Neural cell (in vitro differentiated cells): Measurements from ENCODE around the gene HNRNPLL. TPM values are rescaled to one million over a fixed set of nuclear protein-coding genes. Genes with fewer than 3 reads are reported as not detected.

Experiments used
- H2AFZ ChIP-seq: fragments of 200-600, 300-800 bp; sonication (generic), shearing (Covaris generic); 2 replicates; pipeline ENCODE4 v1.6.0; 2014; ENCODE audit warnings: low read depth, mild to moderate bottlenecking, antibody characterized with exemption, low read length, moderate library complexity
- H3F3A ChIP-seq: fragments of 200-600 bp; shearing (Covaris generic); 2 replicates; pipeline ENCODE4 v1.6.1; 2016; ENCODE audit warnings: mild to moderate bottlenecking, moderate library complexity, mixed read lengths, antibody characterized with exemption, low read length; ENCODE audit not compliant: insufficient read depth, poor library complexity, severe bottlenecking
- H3K27ac ChIP-seq: fragments of 200-600, 300-800 bp; sonication (generic), shearing (Covaris generic); 2 replicates; pipeline ENCODE4 v1.5.1; 2014; ENCODE audit warnings: mild to moderate bottlenecking, low read length, moderate library complexity
- H3K27me3 ChIP-seq: fragments of 300-800, 200-600 bp; sonication (generic), shearing (Covaris generic); 2 replicates; pipeline ENCODE4 v1.6.0; 2014; ENCODE audit warnings: mild to moderate bottlenecking, low read depth, low read length, moderate library complexity; ENCODE audit not compliant: insufficient read depth
- H3K36me3 ChIP-seq: fragments of 300-800, 200-600 bp; sonication (generic), shearing (Covaris generic); 2 replicates; pipeline ENCODE4 v1.5.1; 2014; ENCODE audit warnings: mild to moderate bottlenecking, antibody characterized with exemption, low read length, moderate library complexity; ENCODE audit not compliant: insufficient read depth
- H3K4me2 ChIP-seq: fragments of 300-800, 200-600 bp; sonication (generic), shearing (Covaris generic); 2 replicates; pipeline ENCODE4 v1.6.0; 2014; ENCODE audit warnings: mild to moderate bottlenecking, low read length
- H3K4me3 ChIP-seq: fragments of 300-800, 200-600 bp; sonication (generic), shearing (Covaris generic); 2 replicates; pipeline ENCODE4 v1.5.1; 2014; ENCODE audit warnings: mild to moderate bottlenecking, low read length, moderate library complexity
- H3K79me2 ChIP-seq: fragments of 200-600 bp; shearing (Covaris generic); replicated peaks from 2 replicates; pipeline ENCODE4 v1.6.0; 2014; ENCODE audit warnings: mild to moderate bottlenecking, low read length, moderate library complexity; ENCODE audit not compliant: insufficient read depth
- H3K9ac ChIP-seq: fragments of 300-800, 200-600 bp; sonication (generic), shearing (Covaris generic); 2 replicates; pipeline ENCODE4 v1.6.1; 2016; ENCODE audit warnings: mild to moderate bottlenecking, low read length, mixed read lengths
- H3K9me2 ChIP-seq: fragments of 200-600 bp; shearing (Covaris generic); 2 replicates; pipeline ENCODE4 v1.6.1; 2016; ENCODE audit warnings: mild to moderate bottlenecking, low read length, mixed read lengths; ENCODE audit not compliant: insufficient read depth
- H3K9me3 ChIP-seq: fragments of 200-600, 300-800 bp; sonication (generic), shearing (Covaris generic); 2 replicates; pipeline ENCODE4 v1.6.1; 2016; ENCODE audit warnings: mild to moderate bottlenecking, mixed run types, low read length, moderate library complexity, mixed read lengths
- H4K20me1 ChIP-seq: fragments of 200-600 bp; shearing (Covaris generic); 2 replicates; pipeline ENCODE4 v1.6.1; 2016; ENCODE audit warnings: mild to moderate bottlenecking, mixed run types; ENCODE audit not compliant: insufficient read depth
- CTCF ChIP-seq: fragments of 450-650 bp; IDR thresholded peaks from 2 replicates; pipeline ENCODE4 v1.5.1; 2014; ENCODE audit warnings: antibody characterized with exemption, mild to moderate bottlenecking, moderate library complexity; ENCODE audit not compliant: poor library complexity, severe bottlenecking
- EP300 ChIP-seq: fragments of 450-650 bp; conservative IDR thresholded peaks from 2 replicates; pipeline ENCODE4 v1.6.1; 2014; ENCODE audit warnings: antibody characterized with exemption, mild to moderate bottlenecking, moderate library complexity; ENCODE audit not compliant: poor library complexity, severe bottlenecking
- EZH2 ChIP-seq: fragments of 200-600, 300-800 bp; shearing (Covaris generic), sonication (generic); IDR thresholded peaks from 2 replicates; pipeline ENCODE4 v1.6.1; 2014; ENCODE audit warnings: antibody characterized with exemption, low read length, borderline replicate concordance, mild to moderate bottlenecking; ENCODE audit not compliant: insufficient read depth, poor library complexity, severe bottlenecking
- MXI1 ChIP-seq: fragments of 450-650 bp; conservative IDR thresholded peaks from 2 replicates; pipeline ENCODE4 v1.6.1; 2014; ENCODE audit warnings: antibody characterized with exemption, mild to moderate bottlenecking; ENCODE audit not compliant: poor library complexity, severe bottlenecking
- POLR2AphosphoS5 ChIP-seq: IDR thresholded peaks from 2 replicates; pipeline ENCODE4 v1.6.1; 2012
- RAD21 ChIP-seq: fragments of 450-650 bp; conservative IDR thresholded peaks from 2 replicates; pipeline ENCODE4 v1.6.1; 2014; ENCODE audit warnings: antibody characterized with exemption, mild to moderate bottlenecking, moderate library complexity
- REST ChIP-seq: IDR thresholded peaks from 2 replicates; pipeline ENCODE4 v1.6.1; 2012; ENCODE audit warnings: borderline replicate concordance
- SMC3 ChIP-seq: fragments of 450-650 bp; conservative IDR thresholded peaks from 2 replicates; pipeline ENCODE4 v1.6.1; 2014; ENCODE audit warnings: antibody characterized with exemption, mild to moderate bottlenecking, moderate library complexity; ENCODE audit not compliant: poor library complexity
- TAF1 ChIP-seq: IDR thresholded peaks from 2 replicates; pipeline ENCODE4 v1.6.1; 2012; ENCODE audit warnings: low read depth
- polyA plus RNA-seq: library from polyadenylated mRNA; depleted of rRNA; stranded (reverse); fragments of >200 nt; gene quantifications from 2 replicates; pipeline ENCODE4 v1.2.3, GENCODE V29; 2014

HNRNPLL gene
- polyA plus RNA-seq, 1 donor from 2014 or later = 63.5 TPM

- Histone ChIP-seq H3K27ac (no peak overlapping the region), H3K9ac (no peak overlapping the region), H4K20me1 (no peaks in the 10 kb centered on the region), H3K4me2 (no peak overlapping the region), H3K9me3 (no peaks in the 10 kb centered on the region), H2AFZ (no peak overlapping the region), H3K79me2 (no peaks in the 10 kb centered on the region), H3K36me3 (no peaks in the 10 kb centered on the region), H3K4me3 (no peak overlapping the region), H3K9me2 (no peaks in the 10 kb centered on the region), H3K27me3 (no peaks in the 10 kb centered on the region), H3F3A (no peaks in the 10 kb centered on the region)
- TF ChIP-seq POLR2AphosphoS5 = no peak
- TF ChIP-seq EZH2 = no peak
- no peak for TF ChIP-seq RAD21
- TF ChIP-seq MXI1 = no peak
- no peak for TF ChIP-seq TAF1
- no peak for TF ChIP-seq SMC3
- no peak for TF ChIP-seq CTCF
- no peak for TF ChIP-seq REST
- TF ChIP-seq EP300 = no peak
Measured at GRCh38 chr2:38650012-38650411, 47.3 kb upstream of the HNRNPLL start.

- TF ChIP-seq EP300 = no peak
- TF ChIP-seq MXI1 = no peak
- no peak for TF ChIP-seq CTCF
- no peak for TF ChIP-seq TAF1
- no peak for TF ChIP-seq REST
- no peak for TF ChIP-seq POLR2AphosphoS5
- TF ChIP-seq RAD21 = no peak
- no peak for TF ChIP-seq SMC3
- TF ChIP-seq EZH2 = no peak
- no peaks in the 10 kb centered on the region for H3K27me3 ChIP-seq
- H4K20me1 ChIP-seq = no peaks in the 10 kb centered on the region
- H3K36me3 ChIP-seq = no peaks in the 10 kb centered on the region
- no peak overlapping the region for H2AFZ ChIP-seq
- no peaks in the 10 kb centered on the region for H3K9me3 ChIP-seq
- no peak overlapping the region for H3K27ac ChIP-seq
- H3F3A ChIP-seq = no peaks in the 10 kb centered on the region
- H3K4me2 ChIP-seq = no peak overlapping the region
- no peak overlapping the region for H3K4me3 ChIP-seq
- H3K9ac ChIP-seq = no peak overlapping the region
- no peaks in the 10 kb centered on the region for H3K79me2 ChIP-seq
- no peaks in the 10 kb centered on the region for H3K9me2 ChIP-seq
Measured at GRCh38 chr2:38649176-38649728, 46.5 kb upstream of the HNRNPLL start.
